ENCODE measurements around the gene VOPP1.

Gene VOPP1

GRCh38 chr7:55504093-55504859, 68.0 kb downstream of the VOPP1 start:
- peaks cover 8 to 17% of the 10 kb centered on the region in 2 donors for H3K4me1 ChIP-seq (ENCODE audit: control insufficient read depth in 1 of 2, insufficient read depth in 2 of 2, low read length in 2 of 2)
- H3K4me3 ChIP-seq (ENCODE audit: low read depth in 1 of 2, low read length in 2 of 2) = no peak overlapping the region
- no peaks in the 10 kb centered on the region for H3K27me3 ChIP-seq (ENCODE audit: control insufficient read depth in 1 of 2, insufficient read depth in 2 of 2, low read length in 2 of 2)
- H3K27ac ChIP-seq (ENCODE audit: low read depth, low read length) = no peak overlapping the region
- H3K36me3 ChIP-seq (ENCODE audit: control insufficient read depth in 1 of 2, insufficient read depth in 2 of 2, low read length in 2 of 2) = peaks cover 0 to 16% of the 10 kb centered on the region in 2 donors
- H3K9ac ChIP-seq (ENCODE audit: low read depth in 1 of 2, low read length in 2 of 2) = no peak overlapping the region
- H3K9me3 ChIP-seq (ENCODE audit: control insufficient read depth in 1 of 2, low read length in 2 of 2) = no peaks in the 10 kb centered on the region

GRCh38 chr7:55502858-55503440, 69.4 kb downstream of the VOPP1 start:
- Histone ChIP-seq H3K9ac (ENCODE audit: low read depth in 1 of 2, low read length in 2 of 2) (no peak overlapping the region), H3K36me3 (ENCODE audit: control insufficient read depth in 1 of 2, insufficient read depth in 2 of 2, low read length in 2 of 2) (peaks cover under 1 to 16% of the 10 kb centered on the region in 2 donors), H3K27ac (ENCODE audit: low read depth, low read length) (no peak overlapping the region), H3K27me3 (ENCODE audit: control insufficient read depth in 1 of 2, insufficient read depth in 2 of 2, low read length in 2 of 2) (no peaks in the 10 kb centered on the region), H3K9me3 (ENCODE audit: control insufficient read depth in 1 of 2, low read length in 2 of 2) (no peaks in the 10 kb centered on the region), H3K4me3 (ENCODE audit: low read depth in 1 of 2, low read length in 2 of 2) (no peak overlapping the region), H3K4me1 (ENCODE audit: control insufficient read depth in 1 of 2, insufficient read depth in 2 of 2, low read length in 2 of 2) (peaks cover 7 to 17% of the 10 kb centered on the region in 2 donors)

GRCh38 chr7:55502124-55502857, 70.0 kb downstream of the VOPP1 start:
- Histone ChIP-seq H3K27ac (ENCODE audit: low read depth, low read length) (no peak overlapping the region), H3K9ac (ENCODE audit: low read depth in 1 of 2, low read length in 2 of 2) (no peak overlapping the region), H3K4me3 (ENCODE audit: low read depth in 1 of 2, low read length in 2 of 2) (no peak overlapping the region), H3K36me3 (ENCODE audit: control insufficient read depth in 1 of 2, insufficient read depth in 2 of 2, low read length in 2 of 2) (peaks cover 4 to 15% of the 10 kb centered on the region in 2 donors), H3K27me3 (ENCODE audit: control insufficient read depth in 1 of 2, insufficient read depth in 2 of 2, low read length in 2 of 2) (no peaks in the 10 kb centered on the region), H3K4me1 (ENCODE audit: control insufficient read depth in 1 of 2, insufficient read depth in 2 of 2, low read length in 2 of 2) (peaks cover 3 to 17% of the 10 kb centered on the region in 2 donors), H3K9me3 (ENCODE audit: control insufficient read depth in 1 of 2, low read length in 2 of 2) (no peaks in the 10 kb centered on the region)

GRCh38 chr7:55501611-55502010, 70.7 kb downstream of the VOPP1 start:
- no peaks in the 10 kb centered on the region for H3K27me3 ChIP-seq (ENCODE audit: control insufficient read depth in 1 of 2, insufficient read depth in 2 of 2, low read length in 2 of 2)
- no peak overlapping the region for H3K27ac ChIP-seq (ENCODE audit: low read depth, low read length)
- H3K4me3 ChIP-seq (ENCODE audit: low read depth in 1 of 2, low read length in 2 of 2) = no peak overlapping the region
- no peak overlapping the region for H3K9ac ChIP-seq (ENCODE audit: low read depth in 1 of 2, low read length in 2 of 2)
- H3K36me3 ChIP-seq (ENCODE audit: control insufficient read depth in 1 of 2, insufficient read depth in 2 of 2, low read length in 2 of 2) = peaks cover 9 to 22% of the 10 kb centered on the region in 2 donors
- H3K9me3 ChIP-seq (ENCODE audit: control insufficient read depth in 1 of 2, low read length in 2 of 2) = no peaks in the 10 kb centered on the region
- peaks cover 3 to 17% of the 10 kb centered on the region in 2 donors for H3K4me1 ChIP-seq (ENCODE audit: control insufficient read depth in 1 of 2, insufficient read depth in 2 of 2, low read length in 2 of 2)

GRCh38 chr7:55500117-55500756, 72.1 kb downstream of the VOPP1 start:
- Histone ChIP-seq H3K9ac (ENCODE audit: low read depth in 1 of 2, low read length in 2 of 2) (no peak overlapping the region), H3K4me1 (ENCODE audit: control insufficient read depth in 1 of 2, insufficient read depth in 2 of 2, low read length in 2 of 2) (peaks cover 3 to 17% of the 10 kb centered on the region in 2 donors), H3K27me3 (ENCODE audit: control insufficient read depth in 1 of 2, insufficient read depth in 2 of 2, low read length in 2 of 2) (no peaks in the 10 kb centered on the region), H3K9me3 (ENCODE audit: control insufficient read depth in 1 of 2, low read length in 2 of 2) (no peaks in the 10 kb centered on the region), H3K4me3 (ENCODE audit: low read depth in 1 of 2, low read length in 2 of 2) (no peak overlapping the region), H3K36me3 (ENCODE audit: control insufficient read depth in 1 of 2, insufficient read depth in 2 of 2, low read length in 2 of 2) (peaks cover 15 to 33% of the 10 kb centered on the region in 2 donors), H3K27ac (ENCODE audit: low read depth, low read length) (no peak overlapping the region)

- Histone ChIP-seq H3K27me3 (ENCODE audit: control insufficient read depth in 1 of 2, insufficient read depth in 2 of 2, low read length in 2 of 2) (no peaks in the 10 kb centered on the region), H3K36me3 (ENCODE audit: control insufficient read depth in 1 of 2, insufficient read depth in 2 of 2, low read length in 2 of 2) (peaks cover 15 to 35% of the 10 kb centered on the region in 2 donors), H3K4me1 (ENCODE audit: control insufficient read depth in 1 of 2, insufficient read depth in 2 of 2, low read length in 2 of 2) (peaks cover 3 to 12% of the 10 kb centered on the region in 2 donors), H3K9me3 (ENCODE audit: control insufficient read depth in 1 of 2, low read length in 2 of 2) (no peaks in the 10 kb centered on the region), H3K27ac (ENCODE audit: low read depth, low read length) (no peak overlapping the region), H3K4me3 (ENCODE audit: low read depth in 1 of 2, low read length in 2 of 2) (no peak overlapping the region), H3K9ac (ENCODE audit: low read depth in 1 of 2, low read length in 2 of 2) (no peak overlapping the region)
Measured at GRCh38 chr7:55499591-55499990, 72.7 kb downstream of the VOPP1 start.

- Histone ChIP-seq H3K9me3 (ENCODE audit: control insufficient read depth in 1 of 2, low read length in 2 of 2) (no peaks in the 10 kb centered on the region), H3K4me1 (ENCODE audit: control insufficient read depth in 1 of 2, insufficient read depth in 2 of 2, low read length in 2 of 2) (peaks cover 0 to 6% of the 10 kb centered on the region in 2 donors), H3K27me3 (ENCODE audit: control insufficient read depth in 1 of 2, insufficient read depth in 2 of 2, low read length in 2 of 2) (no peaks in the 10 kb centered on the region), H3K27ac (ENCODE audit: low read depth, low read length) (no peak overlapping the region), H3K36me3 (ENCODE audit: control insufficient read depth in 1 of 2, insufficient read depth in 2 of 2, low read length in 2 of 2) (peaks cover 15 to 39% of the 10 kb centered on the region in 2 donors), H3K9ac (ENCODE audit: low read depth in 1 of 2, low read length in 2 of 2) (no peak overlapping the region), H3K4me3 (ENCODE audit: low read depth in 1 of 2, low read length in 2 of 2) (no peak overlapping the region)
Measured at GRCh38 chr7:55498770-55499169, 73.5 kb downstream of the VOPP1 start.

- Histone ChIP-seq H3K9ac (ENCODE audit: low read depth in 1 of 2, low read length in 2 of 2) (no peak overlapping the region), H3K4me1 (ENCODE audit: control insufficient read depth in 1 of 2, insufficient read depth in 2 of 2, low read length in 2 of 2) (peaks cover 0 to 2% of the 10 kb centered on the region in 2 donors), H3K27ac (ENCODE audit: low read depth, low read length) (no peak overlapping the region), H3K27me3 (ENCODE audit: control insufficient read depth in 1 of 2, insufficient read depth in 2 of 2, low read length in 2 of 2) (no peaks in the 10 kb centered on the region), H3K4me3 (ENCODE audit: low read depth in 1 of 2, low read length in 2 of 2) (no peak overlapping the region), H3K36me3 (ENCODE audit: control insufficient read depth in 1 of 2, insufficient read depth in 2 of 2, low read length in 2 of 2) (peaks cover 15 to 45% of the 10 kb centered on the region in 2 donors), H3K9me3 (ENCODE audit: control insufficient read depth in 1 of 2, low read length in 2 of 2) (no peaks in the 10 kb centered on the region)
Measured at GRCh38 chr7:55498142-55498541, 74.2 kb downstream of the VOPP1 start.

- no peaks in the 10 kb centered on the region for H3K4me1 ChIP-seq (ENCODE audit: control insufficient read depth in 1 of 2, insufficient read depth in 2 of 2, low read length in 2 of 2)
- H3K27me3 ChIP-seq (ENCODE audit: control insufficient read depth in 1 of 2, insufficient read depth in 2 of 2, low read length in 2 of 2) = no peaks in the 10 kb centered on the region
- H3K27ac ChIP-seq (ENCODE audit: low read depth, low read length) = no peak overlapping the region
- no peak overlapping the region for H3K9ac ChIP-seq (ENCODE audit: low read depth in 1 of 2, low read length in 2 of 2)
- no peaks in the 10 kb centered on the region for H3K9me3 ChIP-seq (ENCODE audit: control insufficient read depth in 1 of 2, low read length in 2 of 2)
- no peak overlapping the region for H3K4me3 ChIP-seq (ENCODE audit: low read depth in 1 of 2, low read length in 2 of 2)
- peaks cover 15 to 46% of the 10 kb centered on the region in 2 donors for H3K36me3 ChIP-seq (ENCODE audit: control insufficient read depth in 1 of 2, insufficient read depth in 2 of 2, low read length in 2 of 2)
Measured at GRCh38 chr7:55497521-55497920, 74.8 kb downstream of the VOPP1 start.

Measured in duodenal mucosa (tissue), 2 donors.